K562 (cell line): Measurements from ENCODE around the gene ZNF689. TPM values are rescaled to one million over a fixed set of nuclear protein-coding genes. Genes with fewer than 3 reads are reported as not detected.

ENCODE experiments used
- BRCA1 ChIP-seq, 2 experiments: fragments of 450-650 bp in 1 of 2; sonication (generic) in 1 of 2; formaldehyde crosslinking in 1 of 2; IDR thresholded peaks; 2 replicates each; pipeline versions ENCODE4 v1.5.0 to v1.6.1; 2017 to 2020; ENCODE audit warnings: mild to moderate bottlenecking in 1 of 2, missing genetic modification reagents in 1 of 2
- MIER1 ChIP-seq: fragments of 450-650 bp; IDR thresholded peaks from 2 replicates; pipeline ENCODE4 v1.6.1; 2016; ENCODE audit warnings: antibody characterized with exemption, mild to moderate bottlenecking, low read depth
- NCOA2 ChIP-seq, 2 experiments: fragments of 450-650 bp; IDR thresholded peaks; 2 replicates each; pipeline ENCODE4 v1.6.1; 2018; ENCODE audit warnings: mild to moderate bottlenecking in 2 of 2, moderate library complexity in 1 of 2; ENCODE audit not compliant: partially characterized antibody in 2 of 2
- OTX1 ChIP-seq: fragments of 450-650 bp; formaldehyde crosslinking; IDR thresholded peaks from 2 replicates; pipeline ENCODE4 v1.4.0; 2022; ENCODE audit warnings: mild to moderate bottlenecking
- SNRNP70 ChIP-seq: fragments of 200-400 bp; formaldehyde crosslinking; optimal IDR thresholded peaks from 2 replicates; pipeline ENCODE3; 2017; ENCODE audit warnings: low read depth, low read length
- TRIM24 ChIP-seq, 2 experiments: fragments of 450-650 bp; IDR thresholded peaks; 2 replicates each; pipeline ENCODE4 v1.6.1; 2016
- ZNF124 ChIP-seq: sonication (generic); formaldehyde crosslinking; IDR thresholded peaks from 2 replicates; pipeline ENCODE4 v1.8.1; 2022; ENCODE audit warnings: missing genetic modification reagents
- ZNF589 ChIP-seq: fragments of 200-800 bp; sonication (Bioruptor generic); IDR thresholded peaks from 2 replicates; pipeline ENCODE4 v1.6.1; 2016; ENCODE audit warnings: low read depth, missing genetic modification characterization, missing compliant biosample characterization
- ZNF77 ChIP-seq: fragments of 250-450 bp; sonication (Bioruptor Pico); IDR thresholded peaks from 2 replicates; pipeline ENCODE4 v1.5.0; 2020
- polyA plus RNA-seq, 8 experiments: library from polyadenylated mRNA; depleted of rRNA in 4 of 8; stranded (reverse) in 5 of 8; unstranded in 3 of 8; fragments of >200 nt; fragmentation: Nextera tagmentation in 2 of 8; fragmentation: Illumina TruSeq in 1 of 8; extraction: Ambion mirVana in 2 of 8; extraction: Trizol in 1 of 8; gene quantifications; 2 replicates each; pipeline versions ENCODE4 v1.2.1 to v1.2.3, GENCODE V29; 2011 to 2014; ENCODE audit warnings: inconsistent platforms in 1 of 8, missing spikeins in 1 of 8
- total RNA-seq, 7 experiments: library from RNA; depleted of rRNA in 6 of 7; stranded (reverse); fragments of >200 nt in 6 of 7; fragmentation: Illumina TruSeq in 2 of 7; extraction: Trizol in 2 of 7; gene quantifications; 2 replicates each; pipeline versions ENCODE4 v1.2.1 to v1.2.3, GENCODE V29; 2011 to 2021; ENCODE audit warnings: low replicate concordance in 1 of 7
- TF ChIP-seq, protein P1 (sequence below): sonication (generic); formaldehyde crosslinking; IDR thresholded peaks from 2 replicates; pipeline ENCODE4 v1.8.1; 2023; ENCODE audit warnings: mild to moderate bottlenecking, missing genetic modification reagents
- TF ChIP-seq, protein P2 (sequence below): fragments of 450-650 bp; IDR thresholded peaks from 2 replicates; pipeline ENCODE4 v1.6.1; 2017; ENCODE audit warnings: mild to moderate bottlenecking, moderate library complexity
- TF ChIP-seq, protein P3 (sequence below): fragments of 250-450 bp; sonication (Bioruptor Pico); IDR thresholded peaks from 2 replicates; pipeline ENCODE4 v1.4.0; 2020; ENCODE audit warnings: mild to moderate bottlenecking, moderate library complexity
- TF ChIP-seq, protein P4 (sequence below): fragments of 450-650 bp; formaldehyde crosslinking; IDR thresholded peaks from 2 replicates; pipeline ENCODE4 v1.4.0; 2022; ENCODE audit warnings: missing genetic modification characterization
- TF ChIP-seq, protein P5 (sequence below): fragments of 450-650 bp; IDR thresholded peaks from 2 replicates; pipeline ENCODE4 v1.6.1; 2016
- TF ChIP-seq, protein P6 (sequence below), 2 experiments: IDR thresholded peaks; 2 replicates each; pipeline ENCODE4 v1.6.1; 2011; ENCODE audit warnings: borderline replicate concordance in 1 of 2, control low read depth in 1 of 2, low read depth in 1 of 2, low read length in 1 of 2, mild to moderate bottlenecking in 1 of 2, mixed read lengths in 1 of 2, moderate library complexity in 1 of 2; ENCODE audit not compliant: insufficient read depth in 1 of 2, insufficient read length in 1 of 2, poor library complexity in 1 of 2, severe bottlenecking in 1 of 2; ENCODE audit errors: extremely low read depth in 1 of 2

The ZNF689 gene
- total and polyA plus RNA-seq, 9 of the 15 experiments (the other 6 are each of a cell fraction or from before 2014, with no cell fraction given): 5.4 to 15.4 (median 10.8) TPM

DNA sequence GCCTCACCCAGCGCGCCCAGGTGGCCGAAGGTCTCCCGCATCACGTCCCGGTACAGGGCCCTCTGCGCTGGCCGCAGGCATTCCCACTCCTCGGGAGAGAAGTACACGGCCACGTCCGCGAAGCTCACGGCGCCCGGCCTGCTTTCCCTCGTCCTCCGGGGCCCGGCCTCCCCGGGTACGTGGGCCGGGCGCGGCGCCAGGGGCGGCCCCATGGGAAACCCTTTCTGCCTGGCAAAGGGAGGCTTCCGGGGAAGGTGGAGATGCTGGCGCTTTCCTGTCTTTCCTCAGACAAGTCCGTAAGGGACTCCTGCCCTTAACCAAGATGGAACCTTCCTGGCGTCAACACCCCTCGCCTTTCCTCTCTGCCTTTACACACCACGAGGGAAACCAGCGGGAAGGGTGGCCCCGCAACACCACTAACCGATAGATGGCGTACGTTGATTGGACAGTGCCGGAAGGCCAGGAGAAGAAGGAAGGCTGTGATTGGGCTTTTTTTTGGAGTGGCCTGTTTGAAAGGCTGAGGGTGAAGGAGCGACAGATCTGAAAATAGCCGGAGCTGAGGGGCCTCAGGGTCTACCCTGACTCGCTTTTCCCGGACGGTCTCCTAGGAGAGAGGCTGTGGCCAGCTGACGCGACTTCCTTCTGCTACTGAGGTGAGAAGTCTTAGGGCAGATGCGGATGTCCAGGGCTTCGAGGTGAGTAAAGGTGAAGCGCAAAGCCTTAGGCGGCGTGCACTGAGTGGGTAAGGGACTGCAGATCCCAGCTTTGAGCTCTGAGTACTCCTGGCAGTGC is 24.6 kb downstream of the ZNF689 start, which contains the start of gene ZNF785 (continued):
- TF ChIP-seq, protein P1, sequence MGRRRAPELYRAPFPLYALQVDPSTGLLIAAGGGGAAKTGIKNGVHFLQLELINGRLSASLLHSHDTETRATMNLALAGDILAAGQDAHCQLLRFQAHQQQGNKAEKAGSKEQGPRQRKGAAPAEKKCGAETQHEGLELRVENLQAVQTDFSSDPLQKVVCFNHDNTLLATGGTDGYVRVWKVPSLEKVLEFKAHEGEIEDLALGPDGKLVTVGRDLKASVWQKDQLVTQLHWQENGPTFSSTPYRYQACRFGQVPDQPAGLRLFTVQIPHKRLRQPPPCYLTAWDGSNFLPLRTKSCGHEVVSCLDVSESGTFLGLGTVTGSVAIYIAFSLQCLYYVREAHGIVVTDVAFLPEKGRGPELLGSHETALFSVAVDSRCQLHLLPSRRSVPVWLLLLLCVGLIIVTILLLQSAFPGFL (CRISPR knock-in tag): no peak
- TF ChIP-seq ZNF124 (CRISPR knock-in tag) (no peak), MIER1 (no peak), NCOA2 (IDR thresholded peaks at IDR 0.05; ENCODE audit: partially characterized antibody in 2 of 2) (no peak), BRCA1 (IDR thresholded peaks at IDR 0.05) (no peak), BRCA1 (CRISPR knock-in tag; IDR thresholded peaks at IDR 0.05) (no peak), OTX1 (CRISPR knock-in tag) (no peak), ZNF589 (no peak), SNRNP70 (no peak), ZNF77 (CRISPR knock-in tag) (no peak), TRIM24 (IDR thresholded peaks at IDR 0.05) (peak in 1 of 2 experiments; percentile 76; a peak in 2 of 4 replicates)
- TF ChIP-seq, protein P2, sequence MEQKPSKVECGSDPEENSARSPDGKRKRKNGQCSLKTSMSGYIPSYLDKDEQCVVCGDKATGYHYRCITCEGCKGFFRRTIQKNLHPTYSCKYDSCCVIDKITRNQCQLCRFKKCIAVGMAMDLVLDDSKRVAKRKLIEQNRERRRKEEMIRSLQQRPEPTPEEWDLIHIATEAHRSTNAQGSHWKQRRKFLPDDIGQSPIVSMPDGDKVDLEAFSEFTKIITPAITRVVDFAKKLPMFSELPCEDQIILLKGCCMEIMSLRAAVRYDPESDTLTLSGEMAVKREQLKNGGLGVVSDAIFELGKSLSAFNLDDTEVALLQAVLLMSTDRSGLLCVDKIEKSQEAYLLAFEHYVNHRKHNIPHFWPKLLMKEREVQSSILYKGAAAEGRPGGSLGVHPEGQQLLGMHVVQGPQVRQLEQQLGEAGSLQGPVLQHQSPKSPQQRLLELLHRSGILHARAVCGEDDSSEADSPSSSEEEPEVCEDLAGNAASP: no peak
- TF ChIP-seq, protein P3, sequence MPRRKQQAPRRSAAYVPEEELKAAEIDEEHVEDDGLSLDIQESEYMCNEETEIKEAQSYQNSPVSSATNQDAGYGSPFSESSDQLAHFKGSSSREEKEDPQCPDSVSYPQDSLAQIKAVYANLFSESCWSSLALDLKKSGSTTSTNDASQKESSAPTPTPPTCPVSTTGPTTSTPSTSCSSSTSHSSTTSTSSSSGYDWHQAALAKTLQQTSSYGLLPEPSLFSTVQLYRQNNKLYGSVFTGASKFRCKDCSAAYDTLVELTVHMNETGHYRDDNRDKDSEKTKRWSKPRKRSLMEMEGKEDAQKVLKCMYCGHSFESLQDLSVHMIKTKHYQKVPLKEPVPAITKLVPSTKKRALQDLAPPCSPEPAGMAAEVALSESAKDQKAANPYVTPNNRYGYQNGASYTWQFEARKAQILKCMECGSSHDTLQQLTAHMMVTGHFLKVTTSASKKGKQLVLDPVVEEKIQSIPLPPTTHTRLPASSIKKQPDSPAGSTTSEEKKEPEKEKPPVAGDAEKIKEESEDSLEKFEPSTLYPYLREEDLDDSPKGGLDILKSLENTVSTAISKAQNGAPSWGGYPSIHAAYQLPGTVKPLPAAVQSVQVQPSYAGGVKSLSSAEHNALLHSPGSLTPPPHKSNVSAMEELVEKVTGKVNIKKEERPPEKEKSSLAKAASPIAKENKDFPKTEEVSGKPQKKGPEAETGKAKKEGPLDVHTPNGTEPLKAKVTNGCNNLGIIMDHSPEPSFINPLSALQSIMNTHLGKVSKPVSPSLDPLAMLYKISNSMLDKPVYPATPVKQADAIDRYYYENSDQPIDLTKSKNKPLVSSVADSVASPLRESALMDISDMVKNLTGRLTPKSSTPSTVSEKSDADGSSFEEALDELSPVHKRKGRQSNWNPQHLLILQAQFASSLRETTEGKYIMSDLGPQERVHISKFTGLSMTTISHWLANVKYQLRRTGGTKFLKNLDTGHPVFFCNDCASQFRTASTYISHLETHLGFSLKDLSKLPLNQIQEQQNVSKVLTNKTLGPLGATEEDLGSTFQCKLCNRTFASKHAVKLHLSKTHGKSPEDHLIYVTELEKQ (CRISPR knock-in tag): no peak
- TF ChIP-seq, protein P4, sequence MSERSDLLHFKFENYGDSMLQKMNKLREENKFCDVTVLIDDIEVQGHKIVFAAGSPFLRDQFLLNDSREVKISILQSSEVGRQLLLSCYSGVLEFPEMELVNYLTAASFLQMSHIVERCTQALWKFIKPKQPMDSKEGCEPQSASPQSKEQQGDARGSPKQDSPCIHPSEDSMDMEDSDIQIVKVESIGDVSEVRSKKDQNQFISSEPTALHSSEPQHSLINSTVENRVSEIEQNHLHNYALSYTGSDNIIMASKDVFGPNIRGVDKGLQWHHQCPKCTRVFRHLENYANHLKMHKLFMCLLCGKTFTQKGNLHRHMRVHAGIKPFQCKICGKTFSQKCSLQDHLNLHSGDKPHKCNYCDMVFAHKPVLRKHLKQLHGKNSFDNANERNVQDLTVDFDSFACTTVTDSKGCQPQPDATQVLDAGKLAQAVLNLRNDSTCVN (CRISPR knock-in tag): 0 out of 2 replicates have a peak, but pooled peaks have one; percentile 40
- TF ChIP-seq, protein P5, sequence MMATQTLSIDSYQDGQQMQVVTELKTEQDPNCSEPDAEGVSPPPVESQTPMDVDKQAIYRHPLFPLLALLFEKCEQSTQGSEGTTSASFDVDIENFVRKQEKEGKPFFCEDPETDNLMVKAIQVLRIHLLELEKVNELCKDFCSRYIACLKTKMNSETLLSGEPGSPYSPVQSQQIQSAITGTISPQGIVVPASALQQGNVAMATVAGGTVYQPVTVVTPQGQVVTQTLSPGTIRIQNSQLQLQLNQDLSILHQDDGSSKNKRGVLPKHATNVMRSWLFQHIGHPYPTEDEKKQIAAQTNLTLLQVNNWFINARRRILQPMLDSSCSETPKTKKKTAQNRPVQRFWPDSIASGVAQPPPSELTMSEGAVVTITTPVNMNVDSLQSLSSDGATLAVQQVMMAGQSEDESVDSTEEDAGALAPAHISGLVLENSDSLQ: peak; percentile 83
- TF ChIP-seq, protein P6, sequence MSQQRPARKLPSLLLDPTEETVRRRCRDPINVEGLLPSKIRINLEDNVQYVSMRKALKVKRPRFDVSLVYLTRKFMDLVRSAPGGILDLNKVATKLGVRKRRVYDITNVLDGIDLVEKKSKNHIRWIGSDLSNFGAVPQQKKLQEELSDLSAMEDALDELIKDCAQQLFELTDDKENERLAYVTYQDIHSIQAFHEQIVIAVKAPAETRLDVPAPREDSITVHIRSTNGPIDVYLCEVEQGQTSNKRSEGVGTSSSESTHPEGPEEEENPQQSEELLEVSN (IDR thresholded peaks at IDR 0.05; ENCODE audit: borderline replicate concordance in 1 of 2, extremely low read depth in 1 of 2, insufficient read depth in 1 of 2, insufficient read length in 1 of 2, low read depth in 1 of 2, low read length in 1 of 2, poor library complexity in 1 of 2, severe bottlenecking in 1 of 2): peak; percentile 99 to 100
